HepG2 (cell line): ENCODE measurements around the gene OPRL1. TPM values are rescaled to one million over a fixed set of nuclear protein-coding genes. Genes with fewer than 3 reads are reported as not detected.

Experiments used
- AKNA ChIP-seq: sonication (generic); formaldehyde crosslinking; IDR thresholded peaks from 2 replicates; pipeline ENCODE4 v1.4.0; 2020; ENCODE audit warnings: missing genetic modification reagents, borderline replicate concordance
- HDAC2 ChIP-seq: sonication (generic); formaldehyde crosslinking; IDR thresholded peaks from 2 replicates; pipeline ENCODE4 v1.4.0; 2020; ENCODE audit warnings: missing genetic modification reagents
- NFATC3 ChIP-seq: sonication (generic); formaldehyde crosslinking; IDR thresholded peaks from 2 replicates; pipeline ENCODE4 v1.5.1; 2020; ENCODE audit warnings: mild to moderate bottlenecking, missing genetic modification reagents
- ZNF383 ChIP-seq: sonication (generic); formaldehyde crosslinking; IDR thresholded peaks from 2 replicates; pipeline ENCODE4 v1.4.0; 2020; ENCODE audit warnings: missing genetic modification reagents, mild to moderate bottlenecking, borderline replicate concordance
- polyA plus RNA-seq, 8 experiments: library from polyadenylated mRNA; depleted of rRNA in 3 of 8; stranded (reverse) in 7 of 8; unstranded in 1 of 8; fragments of >200 nt; fragmentation: Illumina TruSeq in 4 of 8; extraction: Trizol in 4 of 8; gene quantifications; 2 replicates each; pipeline versions ENCODE4 v1.2.1 to v1.2.3, GENCODE V29; 2011 to 2016; ENCODE audit warnings: low read depth in 4 of 8, missing spikeins in 1 of 8, mixed read lengths in 1 of 8; ENCODE audit not compliant: insufficient read depth in 1 of 8
- total RNA-seq, 5 experiments: library from RNA; depleted of rRNA; stranded (reverse); fragments of >200 nt; fragmentation: Illumina TruSeq; extraction: Trizol; gene quantifications; 2 replicates each; pipeline ENCODE4 v1.2.3, GENCODE V29; 2016; ENCODE audit warnings: low read depth in 1 of 5
- TF ChIP-seq, protein P1 (sequence below), 2 experiments: fragments of 450-650 bp in 1 of 2; sonication (generic) in 1 of 2; formaldehyde crosslinking; IDR thresholded peaks; 2 replicates each; pipeline versions ENCODE4 v1.5.0 to v1.8.0; 2020 to 2022; ENCODE audit warnings: mild to moderate bottlenecking in 1 of 2, missing genetic modification reagents in 1 of 2
- TF ChIP-seq, protein P2 (sequence below): sonication (generic); formaldehyde crosslinking; IDR thresholded peaks from 2 replicates; pipeline ENCODE4 v1.8.0; 2022; ENCODE audit warnings: mild to moderate bottlenecking, missing genetic modification reagents
- TF ChIP-seq, protein P3 (sequence below): sonication (generic); formaldehyde crosslinking; IDR thresholded peaks from 2 replicates; pipeline ENCODE4 v1.5.1; 2020; ENCODE audit warnings: mild to moderate bottlenecking, moderate library complexity, missing genetic modification reagents
- TF ChIP-seq, protein P4 (sequence below): sonication (generic); formaldehyde crosslinking; IDR thresholded peaks from 2 replicates; pipeline ENCODE4 v1.4.0; 2020; ENCODE audit warnings: mild to moderate bottlenecking, missing genetic modification reagents

OPRL1 gene
- total and polyA plus RNA-seq, 2 of the 13 experiments (the other 11 are each of a cell fraction or from before 2014, with no cell fraction given): 0.35 to 0.71 TPM

- TF ChIP-seq AKNA (CRISPR knock-in tag): no peak
- TF ChIP-seq, protein P1, sequence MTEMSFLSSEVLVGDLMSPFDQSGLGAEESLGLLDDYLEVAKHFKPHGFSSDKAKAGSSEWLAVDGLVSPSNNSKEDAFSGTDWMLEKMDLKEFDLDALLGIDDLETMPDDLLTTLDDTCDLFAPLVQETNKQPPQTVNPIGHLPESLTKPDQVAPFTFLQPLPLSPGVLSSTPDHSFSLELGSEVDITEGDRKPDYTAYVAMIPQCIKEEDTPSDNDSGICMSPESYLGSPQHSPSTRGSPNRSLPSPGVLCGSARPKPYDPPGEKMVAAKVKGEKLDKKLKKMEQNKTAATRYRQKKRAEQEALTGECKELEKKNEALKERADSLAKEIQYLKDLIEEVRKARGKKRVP (CRISPR knock-in tag; IDR thresholded peaks at IDR 0.05): no peak
- TF ChIP-seq, protein P2, sequence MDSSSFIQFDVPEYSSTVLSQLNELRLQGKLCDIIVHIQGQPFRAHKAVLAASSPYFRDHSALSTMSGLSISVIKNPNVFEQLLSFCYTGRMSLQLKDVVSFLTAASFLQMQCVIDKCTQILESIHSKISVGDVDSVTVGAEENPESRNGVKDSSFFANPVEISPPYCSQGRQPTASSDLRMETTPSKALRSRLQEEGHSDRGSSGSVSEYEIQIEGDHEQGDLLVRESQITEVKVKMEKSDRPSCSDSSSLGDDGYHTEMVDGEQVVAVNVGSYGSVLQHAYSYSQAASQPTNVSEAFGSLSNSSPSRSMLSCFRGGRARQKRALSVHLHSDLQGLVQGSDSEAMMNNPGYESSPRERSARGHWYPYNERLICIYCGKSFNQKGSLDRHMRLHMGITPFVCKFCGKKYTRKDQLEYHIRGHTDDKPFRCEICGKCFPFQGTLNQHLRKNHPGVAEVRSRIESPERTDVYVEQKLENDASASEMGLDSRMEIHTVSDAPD (CRISPR knock-in tag): no peak
- TF ChIP-seq, protein P3, sequence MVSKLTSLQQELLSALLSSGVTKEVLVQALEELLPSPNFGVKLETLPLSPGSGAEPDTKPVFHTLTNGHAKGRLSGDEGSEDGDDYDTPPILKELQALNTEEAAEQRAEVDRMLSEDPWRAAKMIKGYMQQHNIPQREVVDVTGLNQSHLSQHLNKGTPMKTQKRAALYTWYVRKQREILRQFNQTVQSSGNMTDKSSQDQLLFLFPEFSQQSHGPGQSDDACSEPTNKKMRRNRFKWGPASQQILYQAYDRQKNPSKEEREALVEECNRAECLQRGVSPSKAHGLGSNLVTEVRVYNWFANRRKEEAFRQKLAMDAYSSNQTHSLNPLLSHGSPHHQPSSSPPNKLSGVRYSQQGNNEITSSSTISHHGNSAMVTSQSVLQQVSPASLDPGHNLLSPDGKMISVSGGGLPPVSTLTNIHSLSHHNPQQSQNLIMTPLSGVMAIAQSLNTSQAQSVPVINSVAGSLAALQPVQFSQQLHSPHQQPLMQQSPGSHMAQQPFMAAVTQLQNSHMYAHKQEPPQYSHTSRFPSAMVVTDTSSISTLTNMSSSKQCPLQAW (CRISPR knock-in tag): no peak
- TF ChIP-seq, protein P4, sequence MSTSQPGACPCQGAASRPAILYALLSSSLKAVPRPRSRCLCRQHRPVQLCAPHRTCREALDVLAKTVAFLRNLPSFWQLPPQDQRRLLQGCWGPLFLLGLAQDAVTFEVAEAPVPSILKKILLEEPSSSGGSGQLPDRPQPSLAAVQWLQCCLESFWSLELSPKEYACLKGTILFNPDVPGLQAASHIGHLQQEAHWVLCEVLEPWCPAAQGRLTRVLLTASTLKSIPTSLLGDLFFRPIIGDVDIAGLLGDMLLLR (CRISPR knock-in tag): peak; percentile 36; the same call in 1 of the 2 replicates
- TF ChIP-seq HDAC2 (CRISPR knock-in tag): no peak
- no peak for TF ChIP-seq ZNF383 (CRISPR knock-in tag)
- no peak for TF ChIP-seq NFATC3 (CRISPR knock-in tag)
Observed at GRCh38 chr20:64049060-64049877, 30.6 kb upstream of the OPRL1 start, which contains the start of gene SOX18 (continued).
